ENCODE data around the gene NELFE. TPM values are rescaled to one million over a fixed set of nuclear protein-coding genes. Genes with fewer than 3 reads are reported as not detected.
A peak's percentile ranks its signal among the peaks of the same experiment; 100 is the strongest.
"Not testable (repeated sequence)": the region's sequence is repeated elsewhere in the genome, so short reads cannot be mapped to it uniquely, and the experiment has no call there.

The NELFE gene
- total and polyA plus RNA-seq, 2 of the 13 experiments (the other 11 are each of a cell fraction or from before 2014, with no cell fraction given) = 51.3 to 69.8 TPM

DNA sequence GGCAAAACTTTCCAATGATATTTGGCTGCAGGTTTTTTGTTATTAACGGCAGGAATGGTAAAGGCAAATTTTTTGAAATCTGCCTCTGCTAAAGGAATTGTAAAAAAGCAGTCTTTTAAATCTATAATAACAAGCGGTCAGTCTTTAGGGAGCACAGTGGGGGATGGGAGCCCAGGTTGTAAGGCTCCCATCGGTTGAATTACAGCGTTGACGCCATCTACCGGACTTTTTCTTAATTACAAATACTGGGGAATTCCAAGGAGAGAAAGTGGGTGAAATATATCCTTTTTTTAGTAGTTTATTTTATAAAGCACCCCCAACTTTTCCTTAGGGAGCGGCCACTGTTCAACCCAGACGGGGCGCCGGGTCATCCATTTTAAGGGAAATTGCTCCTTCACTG, 30.6 kb upstream of the NELFE start:
- CTCF ChIA-PET (ENCODE audit: low intra/inter-chr PET ratio, low total read pairs); H3K27ac ChIP-seq (ENCODE audit: extremely low read length, insufficient read depth, low read length); H3K9me3 ChIP-seq (ENCODE audit: low read length); ATAC-seq; H3K4me3 ChIP-seq (replicated peaks in 1 of 3; ENCODE audit: insufficient read depth in 1 of 3, low read depth in 2 of 3, low read length in 3 of 3); DNase-seq (ENCODE audit: low spot score); POLR2A ChIA-PET; H3K79me2 ChIP-seq (ENCODE audit: insufficient read depth, low read length); H3K9ac ChIP-seq (ENCODE audit: insufficient read depth, low read depth, low read length); H3K4me1 ChIP-seq (ENCODE audit: insufficient read depth, low read length); in situ Hi-C loops (cut with HindIII; ENCODE audit: extremely low pct_ligation_motif_present, low pct_unique_long_range_greater_than_20kb); intact Hi-C loops (cut with micrococcal nuclease; ENCODE audit: unreplicated experiment); FAIRE-seq; H4K20me1 ChIP-seq (ENCODE audit: insufficient read depth, low read length); H2AFZ ChIP-seq (ENCODE audit: low read length); BruUV-seq (replicated peaks); H3K4me2 ChIP-seq (ENCODE audit: low read depth, low read length); H3K27me3 ChIP-seq (ENCODE audit: control insufficient read depth in 1 of 2, insufficient read depth in 2 of 2, low read length in 2 of 2); H3K36me3 ChIP-seq (replicated peaks in 1 of 2; ENCODE audit: control insufficient read depth in 1 of 2, insufficient read depth in 2 of 2, low read length in 2 of 2): not testable (repeated sequence)
- no CpG with 5 or more reads among the region's 10 CpGs for WGBS (ENCODE audit: low lambda C conversion rate)

DNA sequence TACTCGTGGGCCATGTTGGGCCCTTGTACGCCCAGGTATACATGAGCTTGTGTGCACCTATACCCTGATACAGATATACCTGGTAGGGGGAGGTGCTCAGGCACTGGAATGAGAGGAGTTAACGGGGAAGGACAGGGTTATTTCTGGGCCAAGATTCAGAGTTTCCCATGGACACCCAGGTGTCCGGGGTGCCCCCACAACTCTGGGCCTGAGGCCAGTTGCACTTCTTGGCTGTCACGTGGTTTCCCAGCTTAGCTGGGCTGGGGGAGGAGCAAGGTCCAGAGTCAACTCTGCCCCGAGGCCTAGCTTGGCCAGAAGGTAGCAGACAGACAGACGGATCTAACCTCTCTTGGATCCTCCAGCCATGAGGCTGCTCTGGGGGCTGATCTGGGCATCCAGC, 23.0 kb upstream of the NELFE start, which contains the start of gene C4A:
Gene C4A, plus strand, starts transcription at position 314 of the 400 bp plus-strand sequence. Its CDS starts 51 bp downstream, at position 365.
- FAIRE-seq = peak; percentile 64
- ATAC-seq = peak; percentile 85
- H4K20me1 ChIP-seq (ENCODE audit: insufficient read depth, low read length); H3K36me3 ChIP-seq (replicated peaks in 1 of 2; ENCODE audit: control insufficient read depth in 1 of 2, insufficient read depth in 2 of 2, low read length in 2 of 2); H3K4me3 ChIP-seq (replicated peaks in 1 of 3; ENCODE audit: insufficient read depth in 1 of 3, low read depth in 2 of 3, low read length in 3 of 3); POLR2A ChIA-PET; H3K27ac ChIP-seq (ENCODE audit: extremely low read length, insufficient read depth, low read length); BruUV-seq (replicated peaks); H3K4me1 ChIP-seq (ENCODE audit: insufficient read depth, low read length); H3K9ac ChIP-seq (ENCODE audit: insufficient read depth, low read depth, low read length); intact Hi-C loops (cut with micrococcal nuclease; ENCODE audit: unreplicated experiment); in situ Hi-C loops (cut with HindIII; ENCODE audit: extremely low pct_ligation_motif_present, low pct_unique_long_range_greater_than_20kb); DNase-seq (ENCODE audit: low spot score); H3K27me3 ChIP-seq (ENCODE audit: control insufficient read depth in 1 of 2, insufficient read depth in 2 of 2, low read length in 2 of 2); CTCF ChIA-PET (ENCODE audit: low intra/inter-chr PET ratio, low total read pairs); H3K79me2 ChIP-seq (ENCODE audit: insufficient read depth, low read length); H3K4me2 ChIP-seq (ENCODE audit: low read depth, low read length); H2AFZ ChIP-seq (ENCODE audit: low read length); H3K9me3 ChIP-seq (ENCODE audit: low read length): not testable (repeated sequence)
- no CpG with 5 or more reads among the region's 7 CpGs for WGBS (ENCODE audit: low lambda C conversion rate)

DNA sequence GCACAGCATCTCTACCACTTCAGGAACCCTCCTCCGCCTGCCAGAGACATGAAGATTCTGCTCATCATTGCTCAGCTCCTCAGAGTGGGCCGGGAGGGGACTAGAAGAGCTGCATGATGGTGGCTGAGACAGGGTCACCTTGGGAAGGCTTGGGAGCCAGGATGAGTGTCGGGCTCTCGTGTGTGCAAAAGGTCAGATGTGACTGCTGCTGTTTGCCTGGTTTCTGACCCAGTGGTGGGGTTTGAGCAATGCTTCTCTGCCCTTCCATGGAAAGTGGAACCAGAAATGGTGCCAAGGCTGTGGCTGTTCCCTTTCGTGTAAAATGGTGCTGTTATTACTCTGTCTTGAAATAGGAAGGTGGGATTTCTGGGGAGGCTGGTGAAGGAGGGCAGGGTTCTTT, 22.2 kb upstream of the NELFE start:
- H4K20me1 ChIP-seq (ENCODE audit: insufficient read depth, low read length); H3K27me3 ChIP-seq (ENCODE audit: control insufficient read depth in 1 of 2, insufficient read depth in 2 of 2, low read length in 2 of 2); H3K4me3 ChIP-seq (replicated peaks in 1 of 3; ENCODE audit: insufficient read depth in 1 of 3, low read depth in 2 of 3, low read length in 3 of 3); H3K4me1 ChIP-seq (ENCODE audit: insufficient read depth, low read length); H3K9me3 ChIP-seq (ENCODE audit: low read length); CTCF ChIA-PET (ENCODE audit: low intra/inter-chr PET ratio, low total read pairs); FAIRE-seq; H3K79me2 ChIP-seq (ENCODE audit: insufficient read depth, low read length); DNase-seq (ENCODE audit: low spot score); H2AFZ ChIP-seq (ENCODE audit: low read length); BruUV-seq (replicated peaks); intact Hi-C loops (cut with micrococcal nuclease; ENCODE audit: unreplicated experiment); H3K4me2 ChIP-seq (ENCODE audit: low read depth, low read length); H3K27ac ChIP-seq (ENCODE audit: extremely low read length, insufficient read depth, low read length); in situ Hi-C loops (cut with HindIII; ENCODE audit: extremely low pct_ligation_motif_present, low pct_unique_long_range_greater_than_20kb); H3K36me3 ChIP-seq (replicated peaks in 1 of 2; ENCODE audit: control insufficient read depth in 1 of 2, insufficient read depth in 2 of 2, low read length in 2 of 2); H3K9ac ChIP-seq (ENCODE audit: insufficient read depth, low read depth, low read length): not testable (repeated sequence)
- ATAC-seq = peak; percentile 4; the same call in 2 of the 3 replicates
- no CpG with 5 or more reads among the region's 5 CpGs for WGBS (ENCODE audit: low lambda C conversion rate)
- POLR2A ChIA-PET = interaction anchor here (1.1 kb wide), 1 partner anchor 9 kb away, joined by 3 read pairs; the partner anchor contains the start of gene DXO

DNA sequence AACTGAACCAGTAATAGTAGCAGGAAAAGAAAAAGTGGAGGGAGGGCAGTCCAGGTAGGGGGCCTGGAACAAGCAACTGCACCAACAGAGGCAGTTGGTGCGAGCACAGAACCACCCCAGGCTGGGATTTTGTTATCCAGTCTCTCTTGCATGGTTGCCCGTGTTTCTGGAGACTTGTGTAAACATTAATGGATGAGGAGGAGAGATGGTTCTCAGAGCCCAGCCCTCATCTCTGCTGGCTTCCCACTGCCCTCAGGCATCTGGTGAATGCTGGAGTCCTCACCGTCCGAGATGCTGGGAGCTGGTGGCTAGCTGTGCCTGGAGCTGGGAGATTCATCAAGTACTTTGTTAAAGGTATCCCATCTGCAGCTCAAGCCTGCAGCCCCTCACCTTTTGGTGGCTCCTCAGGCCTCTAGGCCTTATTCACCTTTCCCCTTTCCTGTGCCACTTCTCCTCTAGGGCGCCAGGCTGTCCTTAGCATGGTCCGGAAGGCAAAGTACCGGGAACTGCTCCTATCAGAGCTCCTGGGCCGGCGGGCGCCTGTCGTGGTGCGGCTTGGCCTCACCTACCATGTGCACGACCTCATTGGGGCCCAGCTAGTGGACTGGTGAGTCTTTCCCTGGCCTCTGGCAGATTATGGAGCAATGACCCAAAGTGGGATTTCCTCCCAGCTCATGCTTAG, 21.6 kb upstream of the NELFE start:
- H4K20me1 ChIP-seq (ENCODE audit: insufficient read depth, low read length); H2AFZ ChIP-seq (ENCODE audit: low read length); CTCF ChIA-PET (ENCODE audit: low intra/inter-chr PET ratio, low total read pairs); H3K36me3 ChIP-seq (replicated peaks in 1 of 2; ENCODE audit: control insufficient read depth in 1 of 2, insufficient read depth in 2 of 2, low read length in 2 of 2); H3K9ac ChIP-seq (ENCODE audit: insufficient read depth, low read depth, low read length); H3K79me2 ChIP-seq (ENCODE audit: insufficient read depth, low read length); H3K27ac ChIP-seq (ENCODE audit: extremely low read length, insufficient read depth, low read length); FAIRE-seq; BruUV-seq (replicated peaks); H3K4me2 ChIP-seq (ENCODE audit: low read depth, low read length); DNase-seq (ENCODE audit: low spot score); ATAC-seq; H3K4me1 ChIP-seq (ENCODE audit: insufficient read depth, low read length); H3K27me3 ChIP-seq (ENCODE audit: control insufficient read depth in 1 of 2, insufficient read depth in 2 of 2, low read length in 2 of 2); intact Hi-C loops (cut with micrococcal nuclease; ENCODE audit: unreplicated experiment); in situ Hi-C loops (cut with HindIII; ENCODE audit: extremely low pct_ligation_motif_present, low pct_unique_long_range_greater_than_20kb); H3K4me3 ChIP-seq (replicated peaks in 1 of 3; ENCODE audit: insufficient read depth in 1 of 3, low read depth in 2 of 3, low read length in 3 of 3); H3K9me3 ChIP-seq (ENCODE audit: low read length): not testable (repeated sequence)
- 95% methylated on average over 13 of the region's 13 CpGs for WGBS (ENCODE audit: low lambda C conversion rate)
- POLR2A ChIA-PET = interaction anchor here (0.8 to 1.3 kb wide), 3 partner anchors 9 to 78 kb away, joined by 3 to 5 read pairs (median 3); partner anchors contain the start of genes DXO, NELFE, SKIC2 and ZBTB12
